Measurements from ENCODE around the gene TMEM140. TPM values are rescaled to one million over a fixed set of nuclear protein-coding genes. Genes with fewer than 3 reads are reported as not detected.

The TMEM140 gene
- 10 to 100 TPM in 1 of 4 donors, 1 to 10 TPM in 3; 2.7 to 11.0 (median 4.7) TPM for total RNA-seq

- H3K27ac ChIP-seq = peak within 1 kb of the TSS; percentile 83
- no peaks in the 10 kb centered on the region for H3K27me3 ChIP-seq
- peak within 1 kb of the TSS; percentile 49 for H3K4me3 ChIP-seq
- peaks cover 12% of the 10 kb centered on the region for H3K4me1 ChIP-seq
- no peak for DNase-seq (ENCODE audit: low spot score in 2 of 2)
- no peaks in the 10 kb centered on the region for H3K36me3 ChIP-seq
- no peak for TF ChIP-seq CTCF (IDR thresholded peaks at IDR 0.05)
- peak in 1 of 2 donors; percentile 41 for TF ChIP-seq POLR2A (IDR thresholded peaks at IDR 0.05)
- no peak for TF ChIP-seq POLR2AphosphoS5 (IDR thresholded peaks at IDR 0.05)
- WGBS = 30% methylated on average over 13 of the region's 13 CpGs
- no peaks in the 10 kb centered on the region for H3K9me3 ChIP-seq
Observed at GRCh38 chr7:135147899-135148721, at the start of gene TMEM140. TSS of gene TMEM140 (plus strand) at chr7:135148072. CDS start at chr7:135164442, 16,370 bp downstream.

GRCh38 chr7:135098391-135098790 lies 49.5 kb upstream of the TMEM140 start:
- 27% methylated on average over 3 of the region's 3 CpGs for WGBS
- Histone ChIP-seq H3K4me1 (no peaks in the 10 kb centered on the region), H3K27ac (no peak overlapping the region), H3K9me3 (no peaks in the 10 kb centered on the region), H3K36me3 (no peaks in the 10 kb centered on the region), H3K4me3 (no peak overlapping the region), H3K27me3 (no peaks in the 10 kb centered on the region)
- no peak for DNase-seq (ENCODE audit: low spot score in 2 of 2)
- TF ChIP-seq CTCF (IDR thresholded peaks at IDR 0.05) (no peak), EP300 (IDR thresholded peaks at IDR 0.05) (no peak), POLR2AphosphoS5 (IDR thresholded peaks at IDR 0.05) (no peak), POLR2A (IDR thresholded peaks at IDR 0.05) (no peak)

- no peak overlapping the region for H3K4me3 ChIP-seq
- H3K27ac ChIP-seq = no peak overlapping the region
- H3K9me3 ChIP-seq = no peaks in the 10 kb centered on the region
- H3K4me1 ChIP-seq = no peaks in the 10 kb centered on the region
- no peak for DNase-seq (ENCODE audit: low spot score in 2 of 2)
- H3K27me3 ChIP-seq = no peaks in the 10 kb centered on the region
- no peaks in the 10 kb centered on the region for H3K36me3 ChIP-seq
- TF ChIP-seq EP300 (IDR thresholded peaks at IDR 0.05) (no peak), CTCF (IDR thresholded peaks at IDR 0.05) (no peak), POLR2AphosphoS5 (IDR thresholded peaks at IDR 0.05) (no peak), POLR2A (IDR thresholded peaks at IDR 0.05) (no peak)
Observed at GRCh38 chr7:135100856-135101255, 47.0 kb upstream of the TMEM140 start.

- H3K4me3 ChIP-seq = no peak overlapping the region
- no peak overlapping the region for H3K27ac ChIP-seq
- no peaks in the 10 kb centered on the region for H3K27me3 ChIP-seq
- no peak for DNase-seq (ENCODE audit: low spot score in 2 of 2)
- TF ChIP-seq EP300 (IDR thresholded peaks at IDR 0.05) (no peak), CTCF (IDR thresholded peaks at IDR 0.05) (no peak), POLR2AphosphoS5 (IDR thresholded peaks at IDR 0.05) (no peak), POLR2A (IDR thresholded peaks at IDR 0.05) (no peak)
- H3K4me1 ChIP-seq = no peaks in the 10 kb centered on the region
- no peaks in the 10 kb centered on the region for H3K36me3 ChIP-seq
- H3K9me3 ChIP-seq = no peaks in the 10 kb centered on the region
Observed at GRCh38 chr7:135102372-135102771, 45.5 kb upstream of the TMEM140 start.

- 79% methylated on average over 4 of the region's 4 CpGs for WGBS
- Histone ChIP-seq H3K4me3 (no peak overlapping the region), H3K27ac (no peak overlapping the region), H3K36me3 (no peaks in the 10 kb centered on the region), H3K4me1 (no peaks in the 10 kb centered on the region), H3K9me3 (no peaks in the 10 kb centered on the region), H3K27me3 (no peaks in the 10 kb centered on the region)
- DNase-seq (ENCODE audit: low spot score in 2 of 2) = no peak
- TF ChIP-seq EP300 (IDR thresholded peaks at IDR 0.05) = no peak
Observed at GRCh38 chr7:135109562-135109961, 38.3 kb upstream of the TMEM140 start.

Measured in suprapubic skin (tissue), 4 donors.